ENCODE data around the gene JMJD4.
"Not testable (repeated sequence)": the region's sequence is repeated elsewhere in the genome, so short reads cannot be mapped to it uniquely, and the experiment has no call there.

Gene JMJD4

DNA sequence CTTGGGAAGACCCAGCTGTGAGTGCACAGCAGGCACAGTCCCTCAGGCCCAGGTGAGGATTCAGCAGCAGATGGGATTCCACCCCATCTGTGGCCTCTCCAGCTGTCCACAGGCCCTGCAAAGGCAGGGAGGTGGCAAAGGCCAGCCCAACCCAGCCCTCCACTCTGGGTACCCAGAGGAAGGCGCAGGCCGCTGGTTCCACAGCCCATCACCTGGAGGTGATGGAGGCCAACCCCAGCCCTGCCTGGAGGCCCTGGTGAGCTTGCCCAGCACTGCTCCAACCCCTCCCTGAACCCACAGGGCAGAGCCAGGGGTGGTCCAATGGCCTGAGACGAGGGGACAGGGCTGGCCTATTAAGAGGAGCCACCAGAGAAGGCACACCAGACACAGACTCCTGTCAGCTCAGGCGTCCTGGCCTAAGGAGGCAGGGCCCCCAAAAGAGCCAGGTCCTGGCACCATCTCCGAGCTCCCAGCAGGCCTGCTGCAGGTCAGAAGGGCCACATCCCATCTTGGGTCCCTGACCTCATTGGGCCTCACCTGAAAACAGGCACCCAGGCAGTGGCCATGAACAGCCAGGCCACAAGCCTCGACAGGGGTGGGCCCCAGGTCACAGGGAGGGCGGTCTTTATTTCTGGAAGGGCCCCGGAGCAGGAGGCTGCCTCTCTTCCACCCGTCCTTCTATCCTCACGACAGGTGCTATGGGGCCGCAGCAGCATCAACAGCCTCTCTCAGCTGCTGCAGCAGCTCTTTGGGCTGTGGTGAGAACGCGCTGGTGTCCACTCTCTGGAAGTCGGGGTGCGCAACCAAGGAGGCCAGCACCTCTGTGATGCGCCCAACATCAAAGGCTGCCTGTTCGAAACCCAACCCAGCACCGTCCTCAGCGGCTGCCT lies 3.2 kb downstream of the JMJD4 start:
- no peak for DNase-seq (ENCODE audit: low read depth)

- no peak for DNase-seq (ENCODE audit: low read depth)
Measured at GRCh38 chr1:227731241-227731677, 3.8 kb downstream of the JMJD4 start.

DNA sequence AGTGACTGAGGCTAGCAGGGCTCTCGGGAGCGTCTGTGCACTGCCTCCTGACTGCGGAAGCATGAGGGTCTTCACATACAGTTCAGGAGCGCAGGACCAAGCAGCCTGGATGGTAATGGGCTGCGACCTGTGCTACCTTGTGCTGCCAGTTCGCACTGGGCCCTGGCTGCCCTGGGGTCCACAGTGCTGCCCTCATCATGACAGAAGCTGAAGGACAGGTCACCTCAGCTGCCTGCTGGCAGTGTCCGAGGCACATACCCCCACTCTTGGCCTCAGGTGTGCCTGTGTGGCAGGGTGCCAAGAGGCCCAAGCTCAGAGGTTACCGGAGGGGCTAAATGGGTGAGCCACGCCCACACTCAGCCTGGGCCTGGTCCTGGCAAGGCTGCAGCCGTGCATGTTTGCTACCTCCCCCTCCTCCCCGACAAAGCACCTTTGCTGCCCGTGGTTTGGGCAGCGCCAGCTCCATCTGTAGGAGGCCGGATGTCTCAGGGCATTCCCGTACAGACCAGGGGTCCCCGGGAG lies 4.4 kb downstream of the JMJD4 start:
- DNase-seq (ENCODE audit: low read depth), result no peak

DNA sequence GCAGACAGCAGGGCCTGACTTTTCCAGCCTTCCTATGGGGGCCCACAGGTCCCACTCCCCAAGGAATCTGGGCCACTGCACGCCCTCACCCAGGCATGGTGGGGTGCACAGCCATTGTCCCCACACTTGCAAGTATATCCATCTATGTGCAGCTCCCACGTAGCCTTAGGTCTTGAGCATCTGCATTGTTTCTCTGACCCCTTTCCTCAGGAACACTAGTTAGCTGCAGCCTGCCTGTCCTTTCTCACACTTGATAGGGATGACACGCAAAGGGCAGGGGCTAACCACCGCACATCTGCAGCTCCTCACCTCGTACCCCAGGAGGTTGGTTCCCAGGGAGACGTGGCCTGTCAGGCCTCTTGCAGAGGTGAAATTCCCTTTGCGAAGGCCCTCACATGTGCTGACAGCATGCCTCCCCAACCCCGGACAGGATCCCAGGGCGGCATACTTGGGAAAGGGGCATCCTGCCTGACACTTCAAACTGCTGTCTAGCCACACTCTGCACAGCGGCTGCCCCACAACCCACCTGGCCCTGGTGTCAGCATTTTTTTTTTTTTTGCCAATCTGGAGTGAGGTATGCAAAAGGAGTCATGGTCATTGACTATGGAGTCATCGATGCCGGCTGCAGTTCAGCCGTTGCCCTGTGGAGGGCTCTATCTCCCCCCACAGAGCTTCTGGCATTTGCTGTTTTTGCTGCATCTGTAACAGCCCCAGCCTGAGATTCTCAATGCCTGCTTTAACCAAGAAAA lies 5.0 kb downstream of the JMJD4 start:
- no peak for DNase-seq (ENCODE audit: low read depth)

GRCh38 chr1:227729144-227729880 lies 5.8 kb downstream of the JMJD4 start:
- no peak for DNase-seq (ENCODE audit: low read depth)

- DNase-seq (ENCODE audit: low read depth), result no peak
Measured at GRCh38 chr1:227728892-227729143, 6.3 kb downstream of the JMJD4 start.

DNA sequence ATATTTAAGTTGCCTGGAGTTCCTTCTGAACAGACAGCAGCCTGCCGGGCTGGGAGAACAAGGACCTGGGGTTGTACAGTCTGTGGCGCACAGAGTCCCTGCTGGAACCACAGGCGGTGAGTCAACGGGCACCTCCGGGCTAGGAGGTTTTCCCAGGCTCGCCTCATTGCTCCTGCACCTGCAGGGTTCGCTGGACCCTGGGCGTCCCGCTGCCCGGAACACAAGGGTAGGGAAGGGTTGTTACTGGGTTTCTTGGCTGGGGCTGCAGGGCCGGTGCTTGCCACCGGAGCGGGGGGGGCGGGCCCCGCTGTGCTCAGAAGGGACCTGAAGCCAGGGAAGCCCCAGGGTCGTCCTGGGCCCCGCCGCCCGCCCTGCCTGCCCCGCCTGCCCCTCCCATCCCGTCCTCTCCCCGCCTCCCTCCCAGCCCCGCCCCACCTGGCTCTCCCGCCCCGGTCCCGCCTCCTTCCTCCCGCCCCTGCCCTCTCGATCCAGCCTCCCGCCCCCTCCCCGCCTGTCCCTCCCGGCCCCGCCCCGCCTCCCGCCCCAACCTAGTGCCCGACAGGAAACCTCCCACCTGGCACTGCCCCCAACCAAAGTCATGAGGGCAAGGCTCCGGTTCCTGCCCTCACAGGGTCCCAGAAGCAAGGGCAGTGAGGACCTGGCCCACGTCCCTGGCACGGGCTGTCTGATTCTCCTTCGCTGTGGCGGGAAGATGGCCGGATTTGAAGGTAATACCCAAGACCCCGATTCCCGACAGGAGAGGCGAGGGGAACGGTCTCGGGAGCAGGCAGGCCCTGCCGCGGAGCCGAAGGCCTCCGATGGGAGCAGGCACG lies 6.8 kb downstream of the JMJD4 start:
- peak; percentile 41 for DNase-seq (ENCODE audit: low read depth)

DNA sequence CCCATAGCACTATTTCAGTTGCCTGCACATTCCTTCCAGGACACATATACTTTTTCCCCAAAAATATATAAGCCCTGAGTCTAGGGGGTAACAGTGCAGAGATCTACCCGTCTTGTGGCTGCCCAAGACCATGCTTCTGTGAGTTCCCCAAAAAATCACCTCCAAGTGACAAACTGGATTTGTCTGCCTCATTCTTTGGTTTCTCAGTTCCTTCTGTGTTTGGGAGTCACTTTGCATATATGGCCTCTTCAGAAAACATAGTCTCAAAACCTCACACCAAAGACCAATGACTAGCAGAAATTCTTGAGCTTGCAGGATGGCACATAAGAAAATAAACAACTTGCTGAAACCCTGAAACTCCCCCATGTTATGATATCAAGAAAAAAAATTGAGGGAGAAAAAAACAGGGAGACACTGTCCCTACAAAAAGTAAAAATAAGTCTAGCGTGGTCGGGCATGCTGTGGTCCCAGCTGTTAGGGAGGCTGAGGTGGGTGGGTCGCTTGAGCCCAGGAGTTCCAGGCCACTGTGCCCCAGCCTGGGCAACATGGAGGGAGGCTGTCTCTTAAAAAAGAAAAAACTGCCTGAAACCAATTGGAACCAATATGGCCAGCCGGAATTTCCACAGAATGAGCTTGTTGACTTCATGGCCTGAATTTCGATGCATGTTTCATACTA lies 8.0 kb downstream of the JMJD4 start:
- DNase-seq (ENCODE audit: low read depth), result no peak

DNA sequence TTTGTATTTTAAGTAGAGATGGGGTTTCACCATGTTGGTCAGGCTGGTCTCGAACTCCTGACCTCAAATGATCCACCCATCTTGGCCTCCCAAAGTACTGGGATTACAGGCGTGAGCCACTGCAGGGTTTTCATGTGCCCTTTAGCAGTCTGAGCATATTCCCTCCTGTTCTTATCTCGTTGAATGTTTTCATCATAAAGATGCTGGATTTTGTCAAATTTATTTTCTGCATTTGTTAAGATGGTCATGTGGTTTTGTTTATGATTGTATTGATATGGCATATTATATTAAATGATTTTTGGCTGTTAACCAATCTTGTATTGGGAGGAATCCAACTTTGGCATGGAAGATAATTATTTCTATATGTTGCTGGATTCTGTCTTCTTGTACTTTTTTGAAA lies 8.8 kb downstream of the JMJD4 start:
- no peak for DNase-seq (ENCODE audit: low read depth)

DNA sequence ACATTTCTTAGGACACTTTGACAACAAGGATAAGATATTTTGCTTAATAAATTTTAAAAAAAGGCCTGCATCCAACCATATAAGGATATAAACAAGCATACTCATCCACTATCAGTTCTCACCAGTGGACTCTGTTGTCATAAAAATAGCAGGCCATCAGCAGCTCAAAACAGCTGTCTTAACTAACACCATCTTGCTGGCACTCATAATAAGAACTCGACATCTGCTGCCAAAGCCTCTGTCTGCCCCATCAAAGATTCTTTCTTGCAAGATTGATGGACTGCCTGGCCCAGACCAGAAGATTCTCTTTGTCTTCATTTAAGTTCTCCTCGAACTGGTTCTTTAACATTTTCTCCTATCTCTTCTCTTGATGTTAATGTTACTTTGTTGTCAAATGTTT lies 10.1 kb downstream of the JMJD4 start:
- no peak for DNase-seq (ENCODE audit: low read depth)

DNA sequence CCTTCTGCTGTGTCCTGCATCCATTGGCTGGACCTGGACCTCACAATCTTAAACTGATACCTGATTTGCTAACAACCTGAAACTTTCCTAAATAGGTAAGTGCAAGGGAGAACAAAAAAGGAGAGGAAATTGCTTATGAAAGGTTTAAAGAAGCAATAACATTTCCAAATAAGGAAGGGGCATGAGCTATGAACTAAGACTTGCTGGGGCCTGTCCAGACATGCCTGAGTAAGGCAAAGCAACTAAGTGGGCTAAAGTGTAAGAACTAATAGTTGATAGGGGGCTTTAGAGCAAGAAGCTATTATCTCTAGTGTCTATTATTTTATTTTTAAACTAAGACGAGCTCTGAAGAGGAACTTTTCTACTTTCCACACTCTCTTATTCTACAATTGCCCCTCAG lies 11.6 kb downstream of the JMJD4 start:
- DNase-seq (ENCODE audit: low read depth), result no peak

GRCh38 chr1:227718932-227719331 lies 16.2 kb downstream of the JMJD4 start:
- DNase-seq (ENCODE audit: low read depth), result no peak

GRCh38 chr1:227712648-227713047 lies 22.5 kb downstream of the JMJD4 start:
- no peak for DNase-seq (ENCODE audit: low read depth)

DNA sequence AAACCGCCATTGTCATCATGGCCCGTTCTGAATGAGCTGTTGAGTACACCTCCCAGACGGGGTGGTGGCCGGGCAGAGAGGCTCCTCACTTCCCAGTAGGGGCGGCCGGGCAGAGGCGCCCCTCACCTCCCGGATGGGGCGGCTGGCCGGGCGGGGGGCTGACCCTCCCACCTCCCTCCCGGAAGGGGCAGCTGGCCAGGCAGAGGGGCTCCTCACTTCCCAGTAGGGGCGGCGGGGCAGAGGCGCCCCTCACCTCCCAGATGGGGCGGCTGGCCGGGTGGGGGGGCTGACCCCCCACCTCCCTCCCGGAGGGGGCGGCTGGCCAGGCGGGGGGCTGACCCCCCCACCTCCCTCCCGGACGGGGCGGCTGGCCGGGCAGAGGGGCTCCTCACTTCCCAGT lies 24.6 kb downstream of the JMJD4 start:
- not testable (repeated sequence) for DNase-seq (ENCODE audit: low read depth)

DNA sequence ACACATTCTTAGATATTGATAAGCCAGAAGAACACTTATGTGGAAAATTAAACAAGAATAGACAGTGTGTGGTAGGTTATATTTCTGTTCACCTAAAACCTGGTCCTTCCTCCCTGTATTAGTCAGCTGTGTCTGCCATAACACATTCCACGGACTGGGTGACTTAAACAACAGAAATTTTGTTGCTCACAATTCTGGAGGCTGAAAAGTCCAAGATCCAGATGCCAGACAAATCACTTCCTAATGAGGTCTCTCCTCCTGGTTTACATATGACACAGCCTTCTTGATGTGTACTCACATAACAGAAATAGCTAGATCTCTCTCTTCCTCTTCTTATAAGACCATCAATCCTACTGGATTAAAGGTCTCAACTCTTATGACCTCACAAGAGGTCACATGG lies 25.7 kb downstream of the JMJD4 start:
- DNase-seq (ENCODE audit: low read depth), result no peak

DNA sequence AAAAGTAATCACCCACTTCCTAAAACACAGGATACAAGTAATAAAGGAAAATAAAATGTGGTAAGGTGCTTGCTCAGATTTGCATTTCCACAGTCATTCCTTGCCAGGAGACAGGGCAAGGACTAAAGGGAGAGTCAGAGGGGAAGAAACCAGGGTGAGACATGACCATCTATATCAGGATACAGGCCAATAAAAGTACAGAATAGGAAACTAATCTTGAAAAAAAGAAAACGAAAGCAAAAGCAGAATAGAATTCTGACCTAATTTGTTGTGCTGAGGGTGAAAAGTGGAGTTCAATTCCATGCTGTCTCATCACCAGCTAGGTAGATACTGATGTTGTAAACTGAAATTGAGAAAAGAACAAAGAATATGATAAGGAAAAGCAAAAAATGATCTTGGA lies 27.3 kb downstream of the JMJD4 start:
- no peak for DNase-seq (ENCODE audit: low read depth)

GRCh38 chr1:227701631-227702030 lies 33.5 kb downstream of the JMJD4 start:
- DNase-seq (ENCODE audit: low read depth), result not testable (repeated sequence)

DNA sequence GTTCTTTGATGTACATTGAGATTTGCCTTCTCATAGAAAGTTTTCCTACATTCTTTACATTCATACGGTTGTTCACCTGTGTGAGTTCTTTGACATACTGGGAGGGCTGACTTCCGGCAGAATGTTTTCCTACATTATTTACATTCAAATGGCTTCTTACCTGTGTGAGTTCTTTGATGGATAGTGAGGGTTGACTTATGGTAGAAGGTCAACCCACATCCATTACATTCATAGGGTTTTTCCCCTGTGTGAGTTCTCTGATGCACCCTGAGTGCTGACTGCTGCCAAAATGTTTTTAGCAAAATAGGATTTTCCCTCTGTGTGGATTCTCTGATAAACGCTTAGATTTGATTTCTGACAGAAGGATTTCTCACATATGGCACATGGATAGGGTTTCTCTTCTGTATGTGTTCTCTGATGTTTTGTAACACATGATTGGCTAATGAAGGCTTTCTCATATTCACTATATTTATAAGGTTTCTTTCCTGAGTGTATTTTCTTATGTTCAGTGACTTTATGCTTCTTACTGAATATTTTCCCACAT lies 37.7 kb downstream of the JMJD4 start:
- no peak for DNase-seq (ENCODE audit: low read depth)

DNA sequence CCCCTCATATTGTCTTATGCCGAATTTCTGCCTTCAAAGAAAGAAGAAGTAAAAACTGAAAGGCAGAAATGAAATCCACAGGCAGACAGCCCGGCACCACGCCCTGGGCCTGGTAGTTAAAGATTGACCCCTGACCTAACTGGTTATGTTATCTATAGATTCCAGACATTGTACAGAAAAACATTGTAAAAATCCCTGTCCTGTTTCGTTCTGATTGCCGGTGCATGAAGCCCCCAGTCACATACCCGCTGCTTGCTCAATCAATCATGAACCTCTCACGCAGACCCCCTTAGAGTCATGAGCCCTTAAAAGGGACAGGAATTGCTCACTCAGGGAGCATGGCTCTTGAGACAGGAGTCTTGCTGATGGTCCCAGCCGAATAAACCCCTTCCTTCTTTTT lies 49.3 kb downstream of the JMJD4 start:
- no peak for DNase-seq (ENCODE audit: low read depth)

Data from stimulated activated CD8-positive, alpha-beta memory T cell treated with anti-CD3 and anti-CD28 coated beads, Interleukin-12 subunit alpha, Interleukin-12 subunit beta, amount 100 ng/mL, for 1 hour (primary cell).